Stimulated activated CD8-positive, alpha-beta memory T cell treated with anti-CD3 and anti-CD28 coated beads, Interleukin-4, amount 100 ng/mL, for 1 hour (primary cell): ENCODE data around the gene NIPA2.

Experiments used
- DNase-seq, 2 donors: peaks; one replicate each; pipeline ENCODE4 v3.0.0-alpha.2; 2020; ENCODE audit warnings: low read depth in 2 of 2, low spot score in 1 of 2

The NIPA2 gene

DNA sequence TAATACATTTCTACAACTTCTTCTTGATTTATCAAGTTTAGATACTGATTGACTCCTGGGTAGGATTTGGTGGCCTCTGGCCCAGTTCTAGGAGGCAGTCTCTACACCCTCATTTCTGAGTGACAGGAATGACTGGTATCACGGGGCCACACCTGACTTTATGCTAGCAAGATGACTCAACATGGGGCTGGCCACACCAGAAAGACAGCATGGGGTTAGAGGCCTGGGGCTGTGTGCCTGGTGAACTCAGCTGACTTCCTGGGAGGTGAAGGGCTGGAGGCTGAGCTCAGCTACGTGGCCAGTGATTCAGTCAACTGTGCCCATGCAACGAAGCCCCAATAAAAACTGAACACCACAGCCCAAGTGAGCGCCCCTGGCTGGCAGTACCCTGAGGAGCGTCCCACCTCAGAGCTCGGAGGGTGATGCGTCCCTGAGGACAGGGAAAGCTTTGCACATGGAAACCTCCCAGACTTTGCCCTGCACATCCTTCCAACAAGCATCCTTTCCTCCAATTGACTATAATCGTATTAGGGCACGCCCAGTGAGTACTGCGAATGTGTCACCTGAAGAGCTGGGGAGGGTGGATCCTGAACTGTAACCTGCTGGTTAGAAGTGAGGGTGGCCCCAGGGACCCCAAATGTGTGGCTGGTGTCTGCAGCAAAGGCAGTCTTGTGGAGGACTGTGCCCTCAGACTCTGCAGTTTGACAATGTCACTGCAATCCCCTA, 57.2 kb downstream of the NIPA2 start:
- no peak for DNase-seq

- DNase-seq, result no peak
Measured at GRCh38 chr15:22902046-22902445, 63.6 kb downstream of the NIPA2 start.

GRCh38 chr15:22902578-22902977, 64.1 kb downstream of the NIPA2 start:
- no peak for DNase-seq

- DNase-seq, result no peak
Measured at GRCh38 chr15:22902981-22903380, 64.5 kb downstream of the NIPA2 start.

- no peak for DNase-seq
Measured at GRCh38 chr15:22903427-22903826, 65.0 kb downstream of the NIPA2 start.

DNA sequence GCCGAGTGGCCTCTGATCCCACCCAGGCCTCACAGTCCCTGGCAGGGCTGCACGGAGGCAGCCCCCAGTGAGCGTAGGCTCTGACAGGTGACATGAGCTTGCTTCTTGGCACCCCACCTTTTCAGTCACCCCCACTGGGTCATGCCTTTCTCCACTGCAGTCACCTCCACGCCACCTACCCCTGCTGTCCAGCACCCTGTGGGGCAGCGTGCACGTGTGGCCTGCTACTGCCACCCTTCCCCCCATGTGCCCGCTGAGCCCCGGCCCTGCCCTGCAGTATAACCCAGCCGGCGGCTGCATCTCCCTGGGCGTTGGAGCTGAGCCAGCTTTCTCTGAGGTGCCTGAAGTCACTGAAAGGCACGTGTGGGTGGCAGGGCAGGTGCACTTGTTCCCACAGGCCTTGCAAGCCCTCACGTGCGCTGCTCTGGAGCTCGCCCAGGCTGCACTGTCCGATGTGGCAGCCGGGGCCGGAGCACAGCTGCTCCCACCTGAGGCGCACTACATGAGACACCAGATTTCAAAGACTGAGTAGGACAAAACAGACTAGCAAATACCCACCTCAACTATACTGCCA, 65.6 kb downstream of the NIPA2 start:
- DNase-seq, result no peak

DNA sequence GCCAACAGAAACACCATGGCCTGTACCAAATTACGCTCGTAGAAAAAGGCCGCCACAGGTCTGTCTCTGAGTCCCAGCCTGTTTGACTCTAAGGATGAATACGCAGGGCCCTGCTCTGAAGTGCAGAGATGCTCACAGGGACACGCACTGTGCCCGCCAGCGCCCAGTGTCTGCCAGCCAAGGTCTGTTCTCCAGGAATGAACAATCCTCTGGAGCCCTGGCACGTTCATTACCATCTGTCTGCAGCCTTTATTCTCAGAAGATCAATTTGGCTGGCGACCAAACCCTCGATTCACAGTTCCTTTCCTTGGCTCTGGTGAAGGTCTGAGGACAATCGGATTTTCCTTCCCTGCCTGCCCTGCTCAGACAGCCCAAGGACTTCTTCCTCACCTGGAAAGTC, 66.3 kb downstream of the NIPA2 start:
- DNase-seq, result no peak

DNA sequence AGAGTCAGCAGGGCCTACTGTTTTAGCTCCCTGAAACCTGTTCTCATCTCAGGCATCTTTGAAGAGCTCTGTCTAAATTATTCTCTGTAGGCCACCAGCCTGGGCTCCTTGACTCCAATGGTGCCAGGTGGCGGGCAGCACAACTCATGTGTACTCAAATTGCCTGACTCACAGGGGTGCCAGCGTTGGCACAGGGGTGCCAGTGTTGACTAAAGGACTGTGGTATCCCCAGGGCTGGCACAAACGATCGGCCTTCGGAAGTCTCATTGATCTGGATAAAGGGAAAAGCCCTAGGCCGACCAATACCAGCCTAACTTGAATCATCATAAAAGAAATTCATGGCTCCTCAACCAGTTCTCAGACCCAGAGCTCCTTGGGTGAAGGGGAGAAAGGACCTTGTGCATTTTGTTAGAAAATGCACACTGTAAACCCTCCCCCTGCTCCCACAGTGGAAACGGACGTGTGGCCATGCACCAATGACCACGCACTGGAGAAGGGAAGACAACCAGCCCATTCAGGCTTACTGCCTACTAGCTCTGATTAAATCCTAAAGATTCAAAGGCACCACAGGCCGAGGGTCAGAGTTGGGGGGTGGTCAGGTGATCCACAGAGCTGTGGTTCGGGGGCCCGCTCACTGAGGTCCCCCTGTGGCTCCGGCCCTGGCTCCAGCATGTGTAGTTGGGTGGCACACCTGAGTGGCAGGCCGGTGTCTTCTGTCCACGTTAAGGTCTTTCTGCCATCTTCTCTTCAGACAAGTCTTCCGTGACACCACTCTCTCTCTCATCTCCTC, 68.9 kb downstream of the NIPA2 start:
- no peak for DNase-seq

DNA sequence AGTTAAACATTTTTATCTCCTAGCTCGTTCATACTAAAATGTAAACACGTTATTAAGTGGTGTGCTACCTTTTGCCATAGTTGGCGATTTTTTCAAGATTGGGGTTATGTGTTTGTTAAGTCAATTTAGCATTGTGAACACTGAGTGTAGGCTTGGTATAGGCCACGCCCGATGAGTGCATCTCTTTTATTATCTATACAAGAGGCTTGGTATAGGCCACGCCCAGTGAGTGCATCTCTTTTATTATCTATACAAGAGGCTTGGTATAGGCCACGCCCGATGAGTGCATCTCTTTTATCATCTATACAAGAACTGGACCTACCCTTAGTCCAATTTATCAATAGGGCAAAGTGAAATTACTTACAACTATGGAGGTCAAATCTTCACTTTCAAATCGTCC, 70.4 kb downstream of the NIPA2 start:
- no peak for DNase-seq

GRCh38 chr15:22911306-22911705, 72.8 kb downstream of the NIPA2 start:
- DNase-seq, result no peak

- DNase-seq, result no peak
Measured at GRCh38 chr15:22912256-22912655, 73.8 kb downstream of the NIPA2 start.

DNA sequence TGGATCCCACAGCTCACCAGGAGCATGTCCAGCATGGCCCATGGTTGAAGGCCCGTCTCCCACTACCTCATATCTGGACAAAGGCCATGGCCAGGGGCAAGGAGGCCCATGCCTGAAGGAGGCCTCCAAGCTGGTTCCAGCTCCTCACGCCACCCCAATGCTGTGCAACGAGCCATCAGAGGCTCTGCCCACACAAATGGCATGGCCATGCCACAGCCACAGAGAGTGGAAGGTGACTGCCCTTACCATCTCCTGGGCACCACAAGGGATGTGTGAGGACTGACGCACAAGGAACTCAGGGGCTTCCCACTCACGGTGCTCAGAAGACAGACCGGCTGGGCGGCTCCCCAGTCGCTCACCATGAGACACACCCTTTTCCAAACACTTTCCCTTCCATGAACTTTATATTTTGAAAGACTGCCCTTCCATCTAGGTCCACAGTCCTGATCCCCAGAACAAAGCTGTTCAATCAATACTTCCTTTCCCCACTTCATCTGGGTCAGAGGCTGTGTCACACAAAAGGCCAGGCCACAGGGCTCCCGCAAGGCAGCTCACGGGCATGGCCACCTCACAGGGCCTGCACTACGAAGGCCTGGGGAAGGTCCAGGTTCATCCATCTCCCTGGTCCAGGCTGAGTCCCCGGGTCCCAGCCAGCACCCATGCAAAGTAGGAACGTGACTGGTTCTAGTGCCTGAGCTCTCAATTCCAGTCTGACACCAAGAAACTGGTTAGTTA, 75.3 kb downstream of the NIPA2 start:
- DNase-seq, result no peak

- DNase-seq, result no peak
Measured at GRCh38 chr15:22915866-22916515, 77.5 kb downstream of the NIPA2 start.

DNA sequence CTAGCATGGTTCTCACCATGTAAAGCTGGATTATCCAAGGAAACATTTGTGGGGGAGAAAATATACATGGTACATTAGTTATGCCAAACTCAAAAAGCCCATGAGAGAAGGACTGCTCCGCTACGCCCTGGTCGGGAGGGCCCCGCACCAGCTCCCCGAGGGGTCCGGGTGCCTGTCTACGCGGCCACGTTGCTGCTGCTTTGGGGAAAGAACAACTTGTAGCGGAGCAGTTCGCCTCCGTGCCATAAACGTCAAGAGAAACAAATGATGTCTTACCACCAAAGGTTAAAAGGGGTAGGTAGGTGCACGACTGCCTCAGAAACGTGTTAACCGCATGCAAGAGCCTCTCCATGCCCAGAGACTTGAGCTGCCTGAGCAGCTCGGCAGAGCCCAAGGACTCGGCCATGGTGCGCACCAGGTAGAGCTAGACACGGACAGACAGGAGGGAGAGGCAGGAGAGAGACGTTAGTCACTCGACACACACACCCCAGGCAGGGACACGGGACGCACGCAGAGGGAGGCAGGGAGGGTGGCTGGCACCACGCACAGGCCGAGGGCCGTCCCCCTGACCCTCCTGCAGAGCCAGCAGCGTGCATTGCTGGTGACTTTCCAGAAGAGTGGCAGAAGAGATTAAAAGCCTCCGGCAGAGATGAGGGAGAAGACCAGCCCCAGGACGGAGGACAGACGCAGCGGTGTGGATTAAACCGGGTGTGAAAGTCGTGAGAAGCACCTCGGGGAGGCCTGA, 78.3 kb downstream of the NIPA2 start:
- DNase-seq, result no peak

GRCh38 chr15:22917556-22917955, 79.1 kb downstream of the NIPA2 start:
- no peak for DNase-seq
